ENCODE results near the gene HDDC3.

- TF ChIP-seq EZH2 (IDR thresholded peaks at IDR 0.05; ENCODE audit: insufficient read depth, poor library complexity, severe bottlenecking) (no peak), EZH2phosphoT487 (IDR thresholded peaks at IDR 0.05; ENCODE audit: insufficient read depth, low read depth) (no peak)
Measured at GRCh38 chr15:90950676-90951075, 18.3 kb upstream of the HDDC3 start.
